Caco-2 (cell line): ENCODE results near the gene OR4D9. TPM values are rescaled to one million over a fixed set of nuclear protein-coding genes. Genes with fewer than 3 reads are reported as not detected.

Experiments used
- BruUV-seq: library from RNA; stranded (reverse); fragments of 400-500 nt; replicated peaks from 2 replicates; lab custom pipeline; 2021; lab: Mats Ljungman, UMichigan
- CTCF ChIA-PET: fragments of 300-600 bp; sonication (Branson Sonifier 250); formaldehyde crosslinking; loops from one replicate; lab custom pipeline; 2022; ENCODE audit warnings: antibody characterized with exemption; lab: Charles Lee
- POLR2A ChIA-PET: fragments of 300-600 bp; sonication (Branson Sonifier 250); formaldehyde crosslinking; loops from one replicate; lab custom pipeline; 2022; ENCODE audit warnings: antibody characterized with exemption; lab: Charles Lee
- DNase-seq, 2 experiments: peaks; one replicate each; pipeline versions ENCODE4 v3.0.0 to v3.0.0-alpha.2; 2020 to 2022
- H3K27me3 ChIP-seq: replicated peaks from 2 replicates; pipeline ENCODE4 v1.6.0; 2011; ENCODE audit warnings: low read length; ENCODE audit not compliant: control insufficient read depth, insufficient read depth
- H3K36me3 ChIP-seq: 2 replicates; pipeline ENCODE4 v1.5.1; 2011; ENCODE audit warnings: low read length; ENCODE audit not compliant: control insufficient read depth, insufficient read depth
- H3K4me1 ChIP-seq: fragments of 250-450 bp; sonication (Bioruptor Pico); 2 replicates; pipeline ENCODE4 v1.5.1; 2020; ENCODE audit warnings: mild to moderate bottlenecking
- H3K4me3 ChIP-seq: 2 replicates; pipeline ENCODE4 v1.5.1; 2011; ENCODE audit warnings: low read depth, mild to moderate bottlenecking, control low read depth, low read length
- H3K9me3 ChIP-seq: fragments of 250-450 bp; sonication (Bioruptor Pico); 2 replicates; pipeline ENCODE4 v1.5.1; 2020; ENCODE audit warnings: mild to moderate bottlenecking, moderate library complexity
- H3K27ac Mint-ChIP-seq: one replicate; pipeline ENCODE4 v1.8.0; 2022; ENCODE audit warnings: mixed read lengths; ENCODE audit not compliant: unreplicated experiment
- H3K27me3 Mint-ChIP-seq: one replicate; pipeline ENCODE4 v1.8.0; 2022; ENCODE audit warnings: mixed read lengths; ENCODE audit not compliant: insufficient read depth, unreplicated experiment
- H3K36me3 Mint-ChIP-seq: one replicate; pipeline ENCODE4 v1.8.0; 2022; ENCODE audit warnings: mild to moderate bottlenecking, mixed read lengths; ENCODE audit not compliant: insufficient read depth, unreplicated experiment
- H3K4me1 Mint-ChIP-seq: one replicate; pipeline ENCODE4 v1.8.0; 2022; ENCODE audit warnings: low read depth, mixed read lengths; ENCODE audit not compliant: unreplicated experiment
- H3K4me3 Mint-ChIP-seq: one replicate; pipeline ENCODE4 v1.8.0; 2022; ENCODE audit warnings: mild to moderate bottlenecking, moderate library complexity, mixed read lengths; ENCODE audit not compliant: unreplicated experiment
- H3K9me3 Mint-ChIP-seq: one replicate; pipeline ENCODE4 v1.8.0; 2022; ENCODE audit warnings: mixed read lengths; ENCODE audit not compliant: unreplicated experiment
- CTCF ChIP-seq, 2 experiments: fragments of 200-600 bp in 1 of 2; IDR thresholded peaks; 1 replicate in 1 of 2; 2 replicates in 1 of 2; pipeline versions ENCODE4 v1.5.1 to v1.8.0; 2011 to 2022; ENCODE audit warnings: antibody characterized with exemption in 1 of 2, control low read depth in 1 of 2, inconsistent platforms in 1 of 2, low read depth in 1 of 2, low read length in 1 of 2, mild to moderate bottlenecking in 1 of 2, moderate library complexity in 1 of 2; ENCODE audit not compliant: insufficient read depth in 1 of 2, severe bottlenecking in 1 of 2, unreplicated experiment in 1 of 2
- intact Hi-C: fragments of 100-400 bp; cut with micrococcal nuclease; formaldehyde crosslinking; loops from one replicate; pipeline ENCODE4 v1.10.0; 2022; ENCODE audit not compliant: unreplicated experiment
- total RNA-seq: library from RNA; stranded (reverse); gene quantifications from 2 replicates; pipeline ENCODE4 v1.2.3, GENCODE V29; 2022

Gene OR4D9
- total RNA-seq, 1 experiment from 2014 or later = not detected

GRCh38 chr11:59560702-59561473 lies 49.5 kb downstream of the OR4D9 start:
- H3K27me3 Mint-ChIP-seq = no peaks in the 10 kb centered on the region
- POLR2A ChIA-PET = interaction anchor here (0.6 to 1.4 kb wide), 5 partner anchors 9 to 108 kb away, joined by 3 to 16 read pairs (median 4); partner anchors contain the start of gene PATL1

GRCh38 chr11:59562292-59562691 lies 51.0 kb downstream of the OR4D9 start:
- Histone ChIP-seq H3K27me3 (no peaks in the 10 kb centered on the region), H3K4me3 (no peak overlapping the region), H3K4me1 (peaks cover 8% of the 10 kb centered on the region; the same call in 1 of the 2 replicates), H3K36me3 (no peaks in the 10 kb centered on the region), H3K9me3 (no peaks in the 10 kb centered on the region)
- no peaks in the 10 kb centered on the region for H3K27me3 Mint-ChIP-seq
- peak overlapping the region; percentile 75 for H3K4me3 Mint-ChIP-seq
- H3K27ac Mint-ChIP-seq = no peak overlapping the region
- CTCF ChIA-PET = no interaction called here
- H3K36me3 Mint-ChIP-seq = peaks cover 43% of the 10 kb centered on the region
- intact Hi-C loops = no loop called here
- DNase-seq = no peak
- BruUV-seq = no TSS peak
- no peak for TF ChIP-seq CTCF (IDR thresholded peaks at IDR 0.05; ENCODE audit: insufficient read depth in 1 of 2, low read depth in 1 of 2, low read length in 1 of 2, severe bottlenecking in 1 of 2, unreplicated experiment in 1 of 2)
- peaks cover 13% of the 10 kb centered on the region for H3K4me1 Mint-ChIP-seq
- no peaks in the 10 kb centered on the region for H3K9me3 Mint-ChIP-seq
- POLR2A ChIA-PET = no interaction called here

More at GRCh38 chr11:59560702-59561473, 49.5 kb downstream of the OR4D9 start:
- Mint-ChIP-seq H3K9me3 (no peaks in the 10 kb centered on the region), H3K36me3 (peaks cover 50% of the 10 kb centered on the region), H3K4me1 (peaks cover 19% of the 10 kb centered on the region), H3K27ac (peak overlapping the region; percentile 74), H3K4me3 (peak overlapping the region; percentile 75)
- intact Hi-C loops = loop anchor here (1.0 kb wide), 1 partner anchor 11 kb away; no protein-coding TSS in a partner anchor
- CTCF ChIA-PET = interaction anchor here (1.1 to 1.5 kb wide), 2 partner anchors 9 to 24 kb away, joined by 4 read pairs; no protein-coding TSS in a partner anchor
- Histone ChIP-seq H3K27me3 (no peaks in the 10 kb centered on the region), H3K4me1 (peaks cover 8% of the 10 kb centered on the region; the same call in 1 of the 2 replicates), H3K9me3 (no peaks in the 10 kb centered on the region), H3K4me3 (peak overlapping the region; percentile 64), H3K36me3 (no peaks in the 10 kb centered on the region)
- no TSS peak for BruUV-seq
- no peak for TF ChIP-seq CTCF (IDR thresholded peaks at IDR 0.05; ENCODE audit: insufficient read depth in 1 of 2, low read depth in 1 of 2, low read length in 1 of 2, severe bottlenecking in 1 of 2, unreplicated experiment in 1 of 2)
- DNase-seq = peak; percentile 88 to 92

Other genes with a start within 250 kb of the OR4D9 start
- not detected in 2 replicates for gene OR5AN1, start 152.6 kb upstream of the OR4D9 start, total RNA-seq
- not detected in 2 replicates for gene OR5A2, start 85.1 kb upstream of the OR4D9 start, total RNA-seq
- not detected in 2 replicates for gene OR5A1, start 75.1 kb upstream of the OR4D9 start, total RNA-seq
- not detected in 2 replicates for gene OR4D6, start 54.6 kb upstream of the OR4D9 start, total RNA-seq
- not detected in 2 replicates for gene OR4D10, start 38.2 kb upstream of the OR4D9 start, total RNA-seq
- gene OR4D11, start 8.0 kb upstream of the OR4D9 start, total RNA-seq = not detected in 2 replicates
- gene OSBP, start 104.2 kb downstream of the OR4D9 start, total RNA-seq = 64.5 and 67.5 TPM in 2 replicates
- gene PATL1, start 157.5 kb downstream of the OR4D9 start, total RNA-seq = 57.8 and 61.4 TPM in 2 replicates
- gene OR10V1, start 202.3 kb downstream of the OR4D9 start, total RNA-seq = not detected in 2 replicates
- gene STX3, start 243.8 kb downstream of the OR4D9 start, total RNA-seq = 178 and 181 TPM in 2 replicates